Smooth muscle cell (in vitro differentiated cells): ENCODE data around the gene MS4A8. TPM values are rescaled to one million over a fixed set of nuclear protein-coding genes. Genes with fewer than 3 reads are reported as not detected.
A peak's percentile ranks its signal among the peaks of the same experiment; 100 is the strongest.

Experiments used
- DNase-seq: peaks from one replicate; lab custom pipeline; 2025; ENCODE audit not compliant: unreplicated experiment; lab: John Stamatoyannopoulos, UW
- H2AFZ ChIP-seq: fragments of 200-600 bp; sonication (generic); 2 replicates; pipeline ENCODE4 v1.6.0; 2016; ENCODE audit warnings: antibody characterized with exemption, low read depth, mild to moderate bottlenecking
- H3F3A ChIP-seq: fragments of 200-600 bp; sonication (generic); 2 replicates; pipeline ENCODE4 v1.6.0; 2017; ENCODE audit warnings: antibody characterized with exemption, low read depth
- H3K27ac ChIP-seq: fragments of 200-600 bp; sonication (generic); 2 replicates; pipeline ENCODE4 v1.5.1; 2016; ENCODE audit warnings: low read depth, mild to moderate bottlenecking
- H3K27me3 ChIP-seq: fragments of 200-600 bp; sonication (generic); 2 replicates; pipeline ENCODE4 v1.6.1; 2016; ENCODE audit warnings: low read depth, mild to moderate bottlenecking
- H3K36me3 ChIP-seq: fragments of 200-600 bp; sonication (generic); 2 replicates; pipeline ENCODE4 v1.5.1; 2016; ENCODE audit warnings: low read depth
- H3K4me1 ChIP-seq: fragments of 200-600 bp; sonication (generic); 2 replicates; pipeline ENCODE4 v1.5.1; 2016; ENCODE audit warnings: low read depth
- H3K4me2 ChIP-seq: fragments of 200-600 bp; sonication (generic); 2 replicates; pipeline ENCODE4 v1.6.0; 2016; ENCODE audit warnings: mild to moderate bottlenecking
- H3K4me3 ChIP-seq: fragments of 200-600 bp; sonication (generic); 2 replicates; pipeline ENCODE4 v1.5.1; 2016; ENCODE audit warnings: mild to moderate bottlenecking
- H3K79me2 ChIP-seq: fragments of 200-600 bp; sonication (generic); 2 replicates; pipeline ENCODE4 v1.6.0; 2016; ENCODE audit warnings: low read depth, mild to moderate bottlenecking
- H3K9ac ChIP-seq: fragments of 200-600 bp; sonication (generic); 2 replicates; pipeline ENCODE4 v1.6.0; 2016; ENCODE audit warnings: low read depth
- H3K9me3 ChIP-seq: fragments of 200-600 bp; sonication (generic); replicated peaks from 2 replicates; pipeline ENCODE4 v1.5.1; 2016; ENCODE audit warnings: low read depth
- H4K20me1 ChIP-seq: fragments of 200-600 bp; sonication (generic); 2 replicates; pipeline ENCODE4 v1.6.0; 2016; ENCODE audit warnings: low read depth
- CTCF ChIP-seq: fragments of 200-600 bp; sonication (generic); IDR thresholded peaks from 2 replicates; pipeline ENCODE4 v1.5.1; 2017; ENCODE audit warnings: borderline replicate concordance, mild to moderate bottlenecking, antibody characterized with exemption; ENCODE audit not compliant: insufficient read depth, poor library complexity, severe bottlenecking
- WGBS: methylation state at CpG from one replicate; pipeline ENCODE4 v1.1.7; 2016; ENCODE audit warnings: low lambda C conversion rate; 5-methylcytosine and 5-hydroxymethylcytosine counted together
- polyA plus RNA-seq: library from polyadenylated mRNA; unstranded; fragments of >200 nt; fragmentation: Nextera tagmentation; extraction: Ambion mirVana; gene quantifications from 2 replicates; pipeline ENCODE4 v1.2.1, GENCODE V29; 2016
- total RNA-seq: library from RNA; depleted of rRNA; stranded (reverse); fragments of >200 nt; gene quantifications from 2 replicates; pipeline ENCODE4 v1.2.3, GENCODE V29; 2014

Gene MS4A8
- total and polyA plus RNA-seq, 2 experiments from 2014 or later, result not detected

- no peak for DNase-seq
- WGBS, result 59% methylated on average over 11 of the region's 11 CpGs
- no peaks in the 10 kb centered on the region for H3K9me3 ChIP-seq
These were observed 63.7 kb downstream of the MS4A8 start for GRCh38 chr11:60762851-60763691.

DNA sequence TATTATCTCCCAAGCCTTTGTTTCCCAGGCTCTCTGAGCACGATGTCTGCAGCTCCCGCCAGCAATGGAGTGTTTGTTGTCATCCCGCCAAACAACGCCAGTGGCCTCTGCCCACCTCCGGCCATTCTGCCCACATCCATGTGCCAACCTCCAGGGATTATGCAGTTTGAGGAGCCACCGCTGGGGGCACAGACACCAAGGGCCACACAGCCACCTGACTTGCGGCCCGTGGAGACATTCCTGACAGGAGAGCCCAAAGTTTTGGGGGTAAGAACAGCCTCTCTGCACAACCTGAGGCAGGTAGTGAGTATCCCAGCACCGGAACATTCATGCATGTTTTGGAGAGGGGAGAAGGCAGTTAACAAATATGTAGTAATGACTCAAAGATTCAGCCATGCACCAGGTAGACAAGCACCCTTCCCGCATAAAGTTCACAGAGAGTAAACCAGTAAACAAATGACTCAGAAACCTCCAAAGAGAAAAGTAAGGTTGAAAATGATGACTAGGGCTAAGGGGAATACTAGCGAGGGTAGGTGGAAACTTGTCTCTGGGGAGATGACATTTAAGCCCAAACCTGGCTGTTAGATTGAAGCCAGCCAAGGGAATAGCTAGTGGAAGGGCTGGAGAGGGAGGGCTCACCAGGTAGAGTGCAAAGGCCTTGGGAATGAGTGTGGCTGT, 64.4 kb downstream of the MS4A8 start:
- H3K4me1 ChIP-seq, result no peaks in the 10 kb centered on the region
- no peaks in the 10 kb centered on the region for H4K20me1 ChIP-seq
- no peak overlapping the region for H3K9ac ChIP-seq
- no peak overlapping the region for H3K27ac ChIP-seq
- no peak for TF ChIP-seq CTCF
- H3F3A ChIP-seq, result no peaks in the 10 kb centered on the region
- no peaks in the 10 kb centered on the region for H3K9me3 ChIP-seq
- WGBS, result 87% methylated on average over 11 of the region's 11 CpGs
- H3K4me3 ChIP-seq, result no peak overlapping the region
- DNase-seq, result no peak
- no peaks in the 10 kb centered on the region for H3K36me3 ChIP-seq
- no peak overlapping the region for H3K4me2 ChIP-seq
- no peak overlapping the region for H2AFZ ChIP-seq
- no peaks in the 10 kb centered on the region for H3K79me2 ChIP-seq
- no peaks in the 10 kb centered on the region for H3K27me3 ChIP-seq

More at GRCh38 chr11:60762851-60763691, 63.7 kb downstream of the MS4A8 start:
- no peak overlapping the region for H2AFZ ChIP-seq
- H4K20me1 ChIP-seq, result no peaks in the 10 kb centered on the region
- H3K79me2 ChIP-seq, result no peaks in the 10 kb centered on the region
- no peaks in the 10 kb centered on the region for H3F3A ChIP-seq
- H3K4me3 ChIP-seq, result no peak overlapping the region
- no peak overlapping the region for H3K9ac ChIP-seq
- TF ChIP-seq CTCF, result peak; percentile 25
- no peak overlapping the region for H3K27ac ChIP-seq
- H3K27me3 ChIP-seq, result no peaks in the 10 kb centered on the region
- no peak overlapping the region for H3K4me2 ChIP-seq
- H3K4me1 ChIP-seq, result no peaks in the 10 kb centered on the region
- H3K36me3 ChIP-seq, result no peaks in the 10 kb centered on the region

DNA sequence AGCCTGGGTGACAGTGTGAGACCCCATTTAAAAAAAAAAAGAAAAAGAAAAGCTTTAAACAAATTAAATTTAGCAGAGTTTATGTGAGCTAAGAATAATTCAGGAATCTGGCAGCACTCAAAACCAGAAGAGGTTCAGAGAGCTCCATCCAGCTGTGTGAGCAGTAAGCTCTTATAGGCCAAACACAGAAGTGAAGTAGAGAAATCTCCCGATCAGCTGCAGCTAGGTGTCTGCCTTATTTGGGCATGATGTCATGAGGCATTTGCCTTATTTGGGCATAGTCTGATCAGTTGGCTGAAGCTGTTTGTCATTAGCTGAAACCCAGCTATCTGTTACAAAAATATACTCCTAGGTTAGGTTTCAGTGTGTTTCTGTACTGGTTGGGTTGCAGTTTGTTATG, 65.5 kb downstream of the MS4A8 start:
- H3K9me3 ChIP-seq, result no peaks in the 10 kb centered on the region
- H3K4me2 ChIP-seq, result no peak overlapping the region
- no peaks in the 10 kb centered on the region for H4K20me1 ChIP-seq
- no peak overlapping the region for H3K27ac ChIP-seq
- H3F3A ChIP-seq, result no peaks in the 10 kb centered on the region
- WGBS, result 70% methylated on average over 1 of the region's 1 CpG
- no peak overlapping the region for H2AFZ ChIP-seq
- H3K4me3 ChIP-seq, result no peak overlapping the region
- H3K36me3 ChIP-seq, result no peaks in the 10 kb centered on the region
- H3K4me1 ChIP-seq, result no peaks in the 10 kb centered on the region
- no peak overlapping the region for H3K9ac ChIP-seq
- H3K79me2 ChIP-seq, result no peaks in the 10 kb centered on the region
- no peak for DNase-seq
- no peaks in the 10 kb centered on the region for H3K27me3 ChIP-seq
- TF ChIP-seq CTCF, result no peak

GRCh38 chr11:60765355-60765754, 65.9 kb downstream of the MS4A8 start:
- Histone ChIP-seq H3K36me3 (no peaks in the 10 kb centered on the region), H4K20me1 (no peaks in the 10 kb centered on the region), H3K9ac (no peak overlapping the region), H3K4me2 (no peak overlapping the region), H3K79me2 (no peaks in the 10 kb centered on the region), H3K4me1 (no peaks in the 10 kb centered on the region), H3K27ac (no peak overlapping the region), H3K4me3 (no peak overlapping the region), H3K27me3 (no peaks in the 10 kb centered on the region), H3K9me3 (no peaks in the 10 kb centered on the region), H3F3A (no peaks in the 10 kb centered on the region), H2AFZ (no peak overlapping the region)
- DNase-seq, result no peak
- no peak for TF ChIP-seq CTCF
- 86% methylated on average over 5 of the region's 5 CpGs for WGBS
